Body of pancreas (tissue), 4 donors: ENCODE results near the gene SRBD1.

Experiments
- CTCF ChIP-seq, 7 experiments: fragments of 450-650 bp in 4 of 7; fragments of 200-600 bp in 3 of 7; sonication (generic) in 3 of 7; IDR thresholded peaks; one replicate each; pipeline ENCODE4 v1.5.1; 2016 to 2019; ENCODE audit warnings: antibody characterized with exemption in 7 of 7
- POLR2A ChIP-seq, 3 donors: fragments of 450-650 bp; IDR thresholded peaks; one replicate each; pipeline ENCODE4 v1.6.1; 2016; ENCODE audit warnings: antibody characterized with exemption in 3 of 3, mild to moderate bottlenecking in 2 of 3

DNA sequence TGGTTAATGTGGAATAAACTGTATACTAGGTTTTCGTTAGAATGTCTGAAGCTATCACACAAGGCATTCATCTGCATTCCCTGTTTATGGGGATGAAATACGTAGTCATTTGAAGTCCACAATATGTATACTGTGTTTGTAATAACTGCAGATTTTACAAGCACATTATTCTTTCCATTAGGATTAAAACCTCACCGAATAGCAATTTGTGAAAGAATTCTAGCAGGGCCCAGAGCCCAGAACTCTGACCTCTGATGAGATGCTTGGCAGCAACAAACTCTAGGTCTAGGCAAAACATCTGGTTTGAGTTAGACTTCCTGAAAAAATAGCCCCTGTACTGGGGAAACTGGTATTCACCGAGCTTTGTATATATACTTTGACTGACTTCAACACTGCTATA, 158.2 kb downstream of the SRBD1 start:
- TF ChIP-seq POLR2A (IDR thresholded peaks at IDR 0.05): no peak
- no peak for TF ChIP-seq CTCF (IDR thresholded peaks at IDR 0.05)
